ENCODE results near the gene PLD1.
"Not testable (repeated sequence)": the region's sequence is repeated elsewhere in the genome, so short reads cannot be mapped to it uniquely, and the experiment has no call there.

PLD1 gene

DNA sequence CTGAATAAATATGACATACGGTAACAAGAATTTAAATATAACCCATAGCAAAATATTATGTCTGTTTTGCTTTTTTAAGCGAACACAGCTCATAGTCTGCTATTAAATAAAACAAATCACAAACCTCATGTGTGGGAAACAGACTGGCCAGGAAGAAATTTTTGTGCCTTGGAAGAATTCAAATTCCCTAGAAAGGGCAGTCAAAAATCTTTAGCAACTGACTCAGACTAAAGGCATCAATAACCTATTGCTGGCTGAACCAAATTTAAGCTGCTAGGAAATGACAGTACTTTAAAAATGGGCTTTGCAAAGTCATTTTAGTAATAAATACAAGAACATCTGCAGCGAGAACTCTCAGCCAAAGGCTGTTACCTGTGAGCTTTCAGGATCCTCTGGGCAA, 151.4 kb downstream of the PLD1 start:
- no peak for DNase-seq

DNA sequence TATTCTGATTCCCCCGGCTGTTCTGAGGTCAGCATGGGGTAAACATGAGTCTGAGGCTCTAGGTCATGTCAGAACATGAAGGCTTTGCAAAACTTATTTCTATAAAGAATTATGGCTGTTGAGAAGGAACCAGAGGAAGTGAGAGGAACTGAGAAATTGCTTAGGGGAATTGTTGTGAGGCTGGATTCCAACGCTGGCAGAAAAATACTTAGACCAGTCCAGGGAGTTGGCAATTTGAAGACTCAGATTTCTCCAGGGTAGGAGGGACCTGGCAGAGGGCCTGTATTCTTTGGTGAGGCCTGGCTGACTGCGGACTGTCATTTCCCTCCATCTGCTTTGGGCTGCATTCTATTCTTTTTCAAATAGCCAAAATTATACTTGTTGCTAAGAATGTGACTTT, 155.5 kb downstream of the PLD1 start:
- DNase-seq, result no peak

DNA sequence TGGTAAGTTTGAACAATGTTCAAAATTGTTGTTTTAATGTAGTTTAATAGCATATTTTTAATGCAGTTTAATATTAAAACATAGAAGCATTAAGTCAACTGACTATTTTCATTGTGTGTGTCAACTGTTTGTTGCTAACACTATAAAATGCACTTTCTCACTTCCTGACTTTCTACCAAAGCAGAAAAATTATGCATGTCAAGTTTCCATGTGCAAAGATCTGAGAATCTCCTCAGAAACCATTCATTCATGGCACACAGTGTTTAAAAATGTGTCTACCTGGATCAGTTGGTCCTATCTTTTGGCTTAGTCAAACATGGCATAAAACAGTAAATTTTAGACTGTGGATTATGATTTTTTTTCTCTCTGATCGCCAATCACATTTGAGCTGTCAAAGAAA, 156.0 kb downstream of the PLD1 start:
- no peak for DNase-seq

DNA sequence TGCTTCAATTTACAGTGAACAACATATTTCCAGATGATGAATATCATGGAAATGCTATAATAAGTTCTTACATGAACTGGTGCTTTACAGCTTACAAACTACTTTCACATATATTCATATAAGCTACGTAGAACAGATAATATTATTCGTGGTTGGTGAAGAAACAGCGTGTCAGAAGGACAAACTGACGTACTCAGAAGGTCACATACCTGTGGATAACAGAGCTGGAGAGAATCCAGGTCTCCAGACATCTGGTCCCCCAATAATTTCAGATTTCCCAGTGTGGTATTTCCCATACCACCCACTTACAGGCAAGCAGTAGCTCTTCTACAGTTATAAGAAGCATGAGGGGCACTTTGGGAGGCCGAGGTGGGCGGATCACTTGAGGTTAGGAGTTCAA, 156.6 kb downstream of the PLD1 start:
- DNase-seq, result no peak

DNA sequence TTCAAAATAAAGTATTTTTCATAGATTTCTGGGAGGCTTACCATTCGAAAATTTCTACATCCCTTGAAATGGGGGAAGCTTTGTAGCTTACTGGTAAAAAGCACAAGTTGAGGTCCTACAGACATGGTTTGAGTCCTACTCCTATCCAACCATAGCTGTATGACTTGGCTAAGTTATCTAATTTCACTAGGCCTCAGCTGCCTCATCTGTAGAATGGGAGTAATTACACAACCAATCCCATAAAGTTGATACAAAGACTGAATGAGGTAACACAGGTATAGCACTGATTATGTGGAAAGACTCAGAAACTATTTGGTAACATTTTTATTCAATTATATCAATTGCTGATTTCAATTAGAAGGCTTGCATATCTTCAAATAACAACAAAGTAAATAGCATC, 157.4 kb downstream of the PLD1 start:
- no peak for DNase-seq

DNA sequence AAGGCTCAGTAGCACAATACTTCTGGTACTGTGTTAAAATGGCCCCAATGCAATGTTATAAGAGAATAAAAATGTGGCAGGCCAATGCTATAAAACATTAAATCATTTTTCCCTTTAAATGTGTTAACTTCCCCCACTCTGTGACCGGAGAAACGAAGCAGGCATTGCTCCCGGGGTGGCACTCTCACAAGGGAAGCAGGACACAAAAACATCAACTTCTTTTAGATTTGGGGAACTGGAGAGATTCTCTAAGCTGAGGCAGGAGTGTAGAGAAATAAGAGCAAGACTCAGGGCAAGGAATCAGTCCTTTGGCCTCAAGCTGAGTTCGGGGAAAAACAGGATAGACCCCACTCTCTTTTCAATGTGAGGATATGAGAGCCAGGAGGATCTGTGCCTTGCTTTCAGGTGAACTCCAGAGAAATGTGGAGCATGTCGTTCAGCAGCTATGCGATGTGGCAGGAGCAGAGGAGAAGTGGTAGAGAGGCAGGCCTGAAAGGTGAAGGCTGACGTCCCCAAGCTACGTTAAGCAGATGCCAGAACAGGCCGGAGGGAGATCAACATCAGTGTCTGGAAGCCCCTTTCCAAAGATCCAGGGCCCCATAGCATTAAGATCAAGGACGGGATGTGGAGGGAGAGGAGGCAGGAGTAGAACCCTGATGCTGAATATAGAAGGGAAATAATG, 160.2 kb downstream of the PLD1 start:
- no peak for DNase-seq

DNA sequence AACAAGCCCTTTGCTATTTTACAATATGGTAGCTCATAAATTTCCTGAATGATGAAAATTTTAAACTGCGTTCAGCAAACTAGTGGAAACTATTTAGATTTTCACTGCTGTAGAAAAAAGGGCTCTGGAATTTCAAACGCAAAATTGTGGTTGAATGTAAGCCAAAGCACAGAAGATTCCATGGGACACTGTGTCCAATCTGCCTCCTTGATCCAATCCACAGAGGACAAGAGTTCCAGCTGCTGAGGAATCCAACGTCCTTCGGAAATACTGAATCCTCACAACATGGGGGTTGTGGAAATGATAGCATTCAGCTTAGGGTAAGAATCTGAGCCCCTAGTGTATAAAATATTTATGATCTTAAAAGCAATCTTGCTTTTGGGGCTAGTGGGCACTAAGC, 161.0 kb downstream of the PLD1 start:
- DNase-seq, result no peak

DNA sequence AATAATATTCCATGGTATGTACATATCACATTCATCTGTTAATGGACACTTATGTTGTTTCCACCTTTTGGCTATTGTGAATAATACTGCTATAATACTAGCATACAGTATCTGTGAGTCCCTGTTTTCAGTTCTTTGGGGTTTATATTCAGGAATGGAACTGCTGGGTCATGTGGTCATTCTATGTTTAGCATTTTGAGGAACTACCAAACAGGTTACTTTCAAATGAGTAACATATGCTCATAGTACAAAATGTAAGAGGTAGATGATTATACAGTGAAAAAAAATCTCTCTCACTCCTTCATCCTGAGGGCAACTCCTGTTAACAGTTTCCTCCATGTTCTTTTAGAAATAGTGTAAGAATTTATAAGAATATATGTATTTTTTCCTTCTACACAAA, 162.2 kb downstream of the PLD1 start:
- no peak for DNase-seq

DNA sequence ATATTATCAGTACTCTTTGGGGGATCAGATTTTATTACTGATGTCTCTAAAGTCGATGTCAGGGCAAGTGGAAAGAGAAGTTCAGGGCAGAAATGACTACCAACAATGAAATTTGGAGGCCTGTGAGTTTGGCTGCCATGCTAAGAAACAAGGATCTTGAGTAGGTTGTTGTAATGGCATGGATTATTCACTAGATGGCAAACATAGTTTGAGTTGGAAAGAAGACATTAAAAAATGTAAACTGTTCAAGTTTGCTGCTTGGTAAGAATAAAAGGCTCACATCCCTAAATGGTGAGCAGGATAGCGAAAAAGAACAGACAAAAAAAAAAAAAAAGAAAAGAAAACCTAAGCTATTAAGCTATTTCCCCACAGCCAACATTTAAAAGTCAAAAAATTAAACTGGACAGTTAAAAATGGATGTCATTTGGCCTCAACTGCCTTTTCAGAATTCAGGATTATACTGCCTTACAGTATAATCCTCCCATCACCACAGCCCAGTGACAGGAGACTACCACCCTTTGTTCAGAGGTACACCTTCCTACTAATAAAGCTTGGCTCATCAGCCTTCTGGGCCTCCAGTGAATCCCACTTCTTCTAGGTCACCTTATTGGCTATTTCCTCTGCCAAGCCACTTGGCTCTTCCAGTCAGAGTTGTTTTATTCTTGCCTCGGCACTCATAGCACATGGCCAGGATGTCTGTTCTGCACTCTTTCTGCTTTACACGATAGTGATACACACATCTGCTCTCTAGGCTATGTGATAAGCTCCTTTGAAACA, 163.7 kb downstream of the PLD1 start:
- DNase-seq, result peak in 1 of 2 experiments; percentile 14

DNA sequence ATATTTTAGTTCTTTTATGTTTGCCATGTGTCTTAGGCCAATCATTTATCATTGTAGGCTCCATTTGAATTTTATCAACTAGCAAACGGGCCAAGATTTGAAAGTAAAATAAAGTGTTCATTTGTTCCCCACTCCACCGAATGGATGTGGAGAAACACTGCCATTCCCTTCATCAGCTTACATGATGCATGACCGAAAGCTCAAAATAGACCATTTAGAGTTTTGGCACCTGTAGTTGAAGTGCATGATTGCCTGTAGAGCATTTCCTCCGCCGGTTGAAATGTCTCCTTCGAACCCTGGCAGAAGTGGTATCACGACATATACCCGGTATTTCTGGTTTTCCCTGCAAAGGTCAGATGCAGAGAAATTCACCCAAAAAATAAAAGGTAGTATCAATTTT, 165.6 kb downstream of the PLD1 start:
- no peak for DNase-seq

DNA sequence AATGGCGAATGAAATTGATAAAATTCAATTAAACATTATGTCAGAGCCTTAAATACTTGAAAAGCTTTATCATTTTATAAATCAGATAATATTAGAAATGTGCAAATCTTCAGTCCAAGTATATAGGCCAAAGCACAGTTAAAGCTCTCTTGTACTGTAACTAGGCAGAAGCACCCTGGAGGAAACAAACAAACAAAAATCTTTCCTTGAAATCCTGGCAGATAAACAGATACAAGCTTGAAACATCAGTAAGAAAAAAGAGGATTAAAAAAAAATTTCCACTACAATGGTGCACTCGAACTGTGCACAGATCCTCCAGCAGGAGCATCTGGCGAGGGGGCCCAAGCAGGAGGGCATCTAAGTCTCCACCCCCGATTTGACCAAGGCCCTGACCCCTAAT, 166.6 kb downstream of the PLD1 start:
- no peak for DNase-seq

DNA sequence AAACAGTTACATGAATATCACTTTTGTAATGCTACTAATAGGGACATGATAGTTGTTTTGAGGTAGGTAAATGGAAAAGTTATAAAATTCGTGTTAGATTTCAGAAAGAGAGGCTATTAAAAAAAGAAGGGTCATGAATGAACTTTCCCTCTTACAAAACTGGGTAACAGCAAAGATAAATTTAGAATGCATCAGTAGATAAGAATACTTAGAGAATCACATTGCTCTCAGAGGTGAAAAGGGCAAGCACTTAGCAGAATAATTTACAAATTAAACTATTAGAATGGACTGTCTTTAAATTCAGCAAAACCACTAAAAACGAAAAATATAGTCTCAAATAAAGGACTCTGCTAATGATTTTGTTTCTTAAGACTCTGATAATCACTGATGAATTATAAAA, 167.2 kb downstream of the PLD1 start:
- no peak for DNase-seq

DNA sequence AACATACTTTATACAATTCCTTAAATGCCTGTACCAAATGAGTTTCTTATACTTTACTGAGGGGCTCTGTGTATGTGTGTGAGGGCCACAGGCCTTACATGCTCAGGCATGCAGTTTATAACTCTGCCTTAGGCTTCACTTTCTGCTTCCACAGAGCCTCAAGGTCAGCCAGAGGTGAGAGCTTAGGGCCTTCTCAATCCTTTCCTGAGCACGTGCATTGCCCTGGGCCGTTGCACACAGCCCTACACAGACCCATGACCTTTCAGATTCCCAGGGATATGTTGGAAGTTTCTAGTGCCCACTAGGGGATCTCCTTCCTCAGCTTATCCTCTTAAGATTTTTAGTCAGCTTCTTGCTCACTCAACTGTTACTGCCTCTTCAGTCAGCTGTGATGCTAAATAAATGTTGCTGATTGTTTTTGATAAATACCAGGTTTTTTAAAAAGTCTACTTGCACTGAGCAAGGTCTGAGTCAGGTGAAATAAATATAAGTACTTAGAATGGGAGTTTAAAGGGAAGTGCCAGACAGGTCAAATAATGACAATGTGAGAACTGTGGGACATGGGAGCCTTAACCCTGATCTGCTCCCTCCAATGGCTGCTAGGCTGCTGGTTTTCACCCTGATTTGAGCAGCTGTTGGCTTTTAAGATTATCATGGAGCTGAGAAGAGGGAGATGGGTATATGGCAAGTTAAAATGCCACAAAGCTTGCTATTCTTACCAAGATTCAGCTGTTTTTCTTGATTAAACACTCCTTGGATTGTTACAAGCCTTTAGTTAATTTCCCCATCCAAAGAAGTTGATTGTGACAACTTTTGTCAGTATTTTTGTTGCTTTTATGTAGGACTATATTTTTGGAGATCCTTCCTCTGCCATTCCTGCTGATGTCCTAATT, 169.5 kb downstream of the PLD1 start:
- DNase-seq, result no peak

DNA sequence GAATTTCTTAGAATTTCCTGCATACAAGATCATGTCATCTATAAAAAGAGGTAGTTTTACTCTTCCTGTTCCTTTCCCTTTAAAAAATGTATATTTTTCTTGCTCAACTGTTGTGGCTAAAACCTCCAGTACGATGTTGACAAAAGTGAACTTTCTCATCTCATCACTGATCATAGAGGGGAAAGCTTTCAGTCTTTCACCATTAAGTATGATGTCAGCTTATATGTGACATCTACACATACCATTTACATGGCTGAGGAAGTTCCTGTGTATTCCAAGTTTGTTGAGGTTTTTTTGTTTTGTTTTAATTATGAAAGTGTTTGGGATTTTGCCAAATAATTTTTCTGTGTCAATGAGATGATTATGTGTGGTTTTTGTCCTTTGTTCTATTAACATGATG, 173.6 kb downstream of the PLD1 start:
- no peak for DNase-seq

DNA sequence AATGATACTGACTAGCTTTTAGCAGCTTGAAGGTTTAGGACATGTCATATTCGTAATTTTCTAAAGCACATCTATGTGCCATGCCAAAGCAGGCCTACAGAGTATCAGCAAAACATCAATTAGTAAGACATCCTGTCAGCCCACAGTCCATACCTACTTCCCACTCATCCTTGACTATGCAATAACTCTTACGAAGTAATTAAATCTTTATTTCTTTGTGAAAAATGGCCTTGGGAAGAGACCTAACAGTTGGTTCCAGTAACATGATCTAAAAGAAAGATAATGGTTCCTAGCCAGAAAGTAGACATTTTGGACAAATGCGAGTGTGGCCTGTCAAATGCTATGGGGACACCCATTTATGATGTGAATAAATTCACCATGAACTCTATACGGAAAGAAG, 177.5 kb downstream of the PLD1 start:
- no peak for DNase-seq

DNA sequence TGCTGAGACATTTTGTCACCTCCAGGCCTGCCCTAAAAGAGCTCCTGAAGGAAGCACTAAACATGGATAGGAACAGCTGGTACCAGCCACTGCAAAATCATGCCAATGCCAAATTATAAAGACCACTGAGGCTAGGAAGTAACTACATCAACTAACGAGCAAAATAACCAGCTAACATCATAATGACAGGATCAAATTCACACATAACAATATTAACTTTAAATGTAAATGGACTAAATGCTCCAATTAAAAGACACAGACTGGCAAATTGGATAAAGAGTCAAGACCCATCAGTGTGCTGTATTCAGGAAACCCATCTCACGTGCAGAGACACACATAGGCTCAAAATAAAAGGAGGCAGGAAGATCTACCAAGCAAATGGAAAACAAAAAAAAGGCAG, 183.5 kb downstream of the PLD1 start:
- not testable (repeated sequence) for DNase-seq

DNA sequence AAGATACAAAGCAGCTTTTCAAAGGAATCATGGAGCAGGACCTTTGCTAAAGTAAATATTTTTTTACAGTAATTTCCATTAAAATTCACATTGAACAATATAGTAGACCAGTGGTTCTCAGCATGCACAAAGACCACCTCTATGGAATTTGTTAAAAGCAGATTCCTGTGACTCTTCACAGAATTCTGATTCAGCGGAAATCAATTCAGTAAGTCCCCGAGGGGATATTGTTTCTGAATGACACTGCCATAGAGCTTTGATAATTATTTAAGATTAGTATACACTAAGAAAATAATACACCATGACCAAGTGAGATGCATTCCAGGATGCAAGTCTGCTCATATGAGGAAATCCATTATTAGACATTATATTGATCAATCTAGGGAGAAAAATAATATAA, 188.2 kb downstream of the PLD1 start:
- DNase-seq, result no peak

DNA sequence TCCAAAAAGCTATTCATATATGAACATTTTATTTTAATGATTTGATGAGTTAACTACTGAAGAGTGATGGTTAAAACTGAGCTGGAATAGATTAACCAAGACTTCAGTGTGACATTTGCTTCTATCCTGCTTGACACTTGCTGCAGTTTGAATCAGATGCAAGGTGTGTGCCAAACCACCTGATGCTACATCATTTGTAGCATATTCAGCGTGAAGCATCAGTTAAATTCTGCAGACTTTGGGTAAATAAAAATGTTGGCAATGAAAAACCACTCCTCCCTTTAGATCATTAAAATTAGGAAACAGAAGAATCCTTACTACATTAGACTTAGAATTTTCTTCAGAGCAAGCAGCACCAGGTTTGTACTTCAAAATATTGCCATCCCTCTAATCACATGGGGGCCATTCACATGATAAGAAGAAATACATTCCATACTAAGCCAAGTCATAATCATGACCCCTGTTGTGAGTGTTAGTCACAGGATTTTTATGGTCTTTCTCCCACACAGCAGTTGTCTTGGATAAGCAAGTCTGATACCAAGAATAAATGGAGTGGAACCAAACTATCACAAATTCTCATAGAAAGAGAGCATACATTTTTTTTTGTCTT, 189.4 kb downstream of the PLD1 start:
- no peak for DNase-seq

DNA sequence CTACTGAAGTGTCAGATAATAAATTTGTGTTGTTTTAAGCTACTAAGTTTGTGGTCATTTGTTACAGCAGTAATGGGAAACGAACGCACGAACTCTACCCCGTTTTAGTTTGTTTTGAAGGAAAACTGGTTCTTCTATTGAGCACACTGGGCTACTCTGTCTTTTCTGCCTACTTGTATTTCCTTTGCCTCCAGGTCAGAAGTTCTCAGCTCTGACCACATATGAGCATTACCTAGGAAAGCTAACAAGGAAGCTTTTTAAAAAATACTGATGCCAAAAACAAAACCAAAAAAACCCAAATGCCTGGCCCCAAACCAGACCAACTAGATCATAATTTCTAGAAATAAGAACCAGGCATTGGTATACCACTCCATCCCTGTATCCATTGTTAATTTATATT, 193.5 kb downstream of the PLD1 start:
- DNase-seq, result no peak

DNA sequence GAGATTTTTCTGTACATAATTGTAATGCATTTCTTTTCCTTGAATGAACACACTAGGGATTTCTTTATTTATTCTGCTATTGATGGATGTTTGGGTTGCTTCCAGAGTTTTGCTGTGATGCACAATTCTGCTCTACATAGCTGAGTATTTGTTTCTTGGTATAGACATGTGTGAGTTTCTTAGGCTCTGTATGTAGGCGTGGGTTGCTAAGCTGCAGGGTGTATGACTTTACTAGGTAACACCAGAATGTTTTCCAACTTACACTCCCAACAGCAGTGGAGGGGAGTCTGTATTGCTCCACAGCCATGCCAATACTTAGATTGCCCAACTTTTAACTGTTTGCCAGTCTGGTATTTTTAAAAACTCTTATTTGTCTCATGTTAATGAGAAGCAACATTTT, 194.6 kb downstream of the PLD1 start:
- DNase-seq, result no peak

DNA sequence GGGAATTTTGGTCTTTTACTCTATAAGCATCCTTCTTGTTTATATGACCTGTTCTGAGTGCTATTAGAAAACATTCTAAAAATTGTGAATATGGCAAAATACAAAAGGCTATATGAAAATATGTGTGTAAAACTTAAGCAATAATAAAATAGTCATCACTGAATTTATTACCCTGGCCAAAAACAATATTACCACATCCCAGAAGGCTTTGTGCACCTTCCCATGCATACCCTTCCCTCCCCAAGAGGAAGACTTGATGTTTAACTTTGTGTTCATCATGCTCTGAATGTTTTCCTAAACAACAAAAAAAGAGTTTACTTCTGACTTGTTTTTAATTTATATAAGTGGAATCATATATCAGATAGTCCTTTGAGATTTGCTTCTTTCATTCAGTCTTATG, 195.0 kb downstream of the PLD1 start:
- no peak for DNase-seq

DNA sequence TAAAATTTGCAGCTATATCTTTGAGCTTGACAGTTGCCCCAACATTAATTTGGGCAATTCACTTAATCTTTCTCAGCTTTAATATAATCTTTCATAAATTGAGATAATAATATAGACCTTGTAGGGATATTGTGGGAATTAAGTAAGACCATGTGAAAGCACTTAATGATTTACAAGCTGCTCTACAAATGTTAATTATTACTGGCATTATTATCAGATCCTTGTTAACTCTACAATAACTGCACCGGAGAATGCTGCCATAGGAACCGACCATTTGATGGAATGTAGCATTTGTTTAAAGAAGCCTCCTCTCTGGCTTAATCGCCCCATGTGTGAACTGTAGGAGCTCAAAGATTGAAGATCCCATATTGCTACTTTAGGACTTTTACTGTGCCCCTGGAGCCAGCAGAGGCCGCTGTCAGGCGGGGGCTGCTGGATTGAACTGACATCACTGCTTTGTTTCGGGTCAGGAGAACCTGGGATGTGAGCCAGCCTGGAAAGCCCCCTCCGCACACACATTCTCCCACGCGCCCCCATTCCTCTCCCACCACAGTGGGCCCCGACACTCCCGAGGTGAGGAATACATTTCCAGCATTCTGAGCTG, 195.9 kb downstream of the PLD1 start:
- no peak for DNase-seq

DNA sequence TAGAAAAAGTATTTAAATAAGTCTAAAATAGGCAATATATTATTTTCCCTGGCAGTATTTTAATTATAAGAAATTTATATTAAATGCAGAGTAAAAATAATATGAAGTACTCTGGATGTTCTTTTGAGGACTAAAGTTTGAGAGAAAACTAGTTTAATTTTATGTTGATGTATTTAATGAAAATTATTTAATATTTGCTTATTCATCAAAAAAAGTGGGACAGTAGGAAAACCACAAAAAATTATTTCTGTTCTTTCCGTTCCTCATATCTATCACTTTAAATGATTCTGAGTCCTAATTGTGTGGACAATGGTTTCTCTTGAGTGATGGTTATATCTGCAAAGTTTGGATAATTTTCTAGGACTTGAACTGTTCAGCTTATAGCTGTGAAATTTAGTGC, 202.8 kb downstream of the PLD1 start:
- DNase-seq, result no peak
